Right lobe of liver (tissue), 6 donors: ENCODE measurements around the gene CPED1. TPM values are rescaled to one million over a fixed set of nuclear protein-coding genes. Genes with fewer than 3 reads are reported as not detected.

ENCODE experiments used
- ATAC-seq, 4 donors: fragments of 200-7000 bp; cut with Tn5 transposase; one replicate each; pipeline ENCODE4 v1.9.1; 2020; ENCODE audit warnings: mild to moderate bottlenecking in 4 of 4, moderate library complexity in 4 of 4
- DNase-seq, 3 donors: peaks; one replicate each; pipeline ENCODE4 v3.0.0-alpha.2; 2020
- H3K27ac ChIP-seq, 3 donors: fragments of 200-600 bp; one replicate each; pipeline ENCODE4 v1.8.0; 2022
- H3K27me3 ChIP-seq, 2 donors: fragments of 200-600 bp; one replicate each; pipeline ENCODE4 v1.8.0; 2022
- H3K36me3 ChIP-seq, 4 donors: fragments of 200-600 bp; sonication (generic) in 1 of 4; one replicate each; pipeline versions ENCODE4 v1.5.1 to v1.8.0; 2017 to 2022; ENCODE audit warnings: control low read depth in 1 of 4
- H3K4me1 ChIP-seq, 4 donors: fragments of 200-600 bp; sonication (generic) in 1 of 4; one replicate each; pipeline versions ENCODE4 v1.5.1 to v1.8.0; 2017 to 2022; ENCODE audit warnings: control low read depth in 1 of 4
- H3K4me3 ChIP-seq, 3 donors: fragments of 200-600 bp; one replicate each; pipeline ENCODE4 v1.8.0; 2022
- H3K9me3 ChIP-seq, 4 donors: fragments of 200-600 bp; sonication (generic) in 1 of 4; one replicate each; pipeline versions ENCODE4 v1.5.1 to v1.8.0; 2017 to 2022; ENCODE audit warnings: control low read depth in 1 of 4
- CTCF ChIP-seq, 4 donors: fragments of 200-600 bp in 3 of 4; fragments of 450-650 bp in 1 of 4; IDR thresholded peaks; one replicate each; pipeline versions ENCODE4 v1.5.1 to v1.8.0; 2016 to 2022; ENCODE audit warnings: antibody characterized with exemption in 4 of 4, mild to moderate bottlenecking in 2 of 4
- POLR2A ChIP-seq: fragments of 450-650 bp; IDR thresholded peaks from one replicate; pipeline ENCODE4 v1.6.1; 2017; ENCODE audit warnings: antibody characterized with exemption, mild to moderate bottlenecking
- WGBS: methylation state at CpG from one replicate; pipeline ENCODE4 v1.1.6; 2018; ENCODE audit warnings: low coverage, low lambda C conversion rate; ENCODE audit not compliant: insufficient coverage; ENCODE audit errors: missing lambda C conversion rate; 5-methylcytosine and 5-hydroxymethylcytosine counted together
- intact Hi-C, 2 donors: fragments of 100-400 bp; cut with DNase I; formaldehyde crosslinking; loops; one replicate each; pipeline versions ENCODE4 v1.11.2 to v1.14.1; 2022
- total RNA-seq, 6 experiments: library from RNA; depleted of rRNA in 2 of 6; stranded (reverse); fragments of >200 nt in 2 of 6; fragmentation: NEBNext Ultra II Directional in 3 of 6; extraction: Animal tissue kit (Norgen Biotek cat#: 25700) in 3 of 6; gene quantifications; one replicate each; pipeline versions ENCODE4 v1.1.0 to v1.2.4, GENCODE V29; 2016 to 2023
- donor health status: DM: no; HTN: yes; CAD: no.
- donor health status: DM: no; HTN: no; CAD: no.
- donor health status: DM: no; HTN: no; CAD: no.
- donor health status: DM: no; HTN: yes; CAD: no.
- donor health status: DM: no; HTN: yes; CAD: no.

CPED1 gene
- total RNA-seq, 6 experiments from 2014 or later: 24.3 to 45.8 (median 34.9) TPM

GRCh38 chr7:121017586-121017985 is 29.1 kb downstream of the CPED1 start:
- Histone ChIP-seq H3K4me3 (no peak overlapping the region), H3K27ac (no peak overlapping the region), H3K36me3 (no peaks in the 10 kb centered on the region), H3K4me1 (peaks cover 0 to 13% (median 5%) of the 10 kb centered on the region in 4 donors), H3K9me3 (no peaks in the 10 kb centered on the region), H3K27me3 (no peaks in the 10 kb centered on the region)
- WGBS: 86% methylated on average over 1 of the region's 1 CpG
- TF ChIP-seq CTCF (IDR thresholded peaks at IDR 0.05) (no peak), POLR2A (no peak)
- intact Hi-C loops: no loop called here
- DNase-seq (no peak), ATAC-seq (no peak)

- ATAC-seq: peak in 3 of 4 donors; percentile 25 to 41 (median 38)
Observed at GRCh38 chr7:121019018-121019417, 30.5 kb downstream of the CPED1 start.

DNA sequence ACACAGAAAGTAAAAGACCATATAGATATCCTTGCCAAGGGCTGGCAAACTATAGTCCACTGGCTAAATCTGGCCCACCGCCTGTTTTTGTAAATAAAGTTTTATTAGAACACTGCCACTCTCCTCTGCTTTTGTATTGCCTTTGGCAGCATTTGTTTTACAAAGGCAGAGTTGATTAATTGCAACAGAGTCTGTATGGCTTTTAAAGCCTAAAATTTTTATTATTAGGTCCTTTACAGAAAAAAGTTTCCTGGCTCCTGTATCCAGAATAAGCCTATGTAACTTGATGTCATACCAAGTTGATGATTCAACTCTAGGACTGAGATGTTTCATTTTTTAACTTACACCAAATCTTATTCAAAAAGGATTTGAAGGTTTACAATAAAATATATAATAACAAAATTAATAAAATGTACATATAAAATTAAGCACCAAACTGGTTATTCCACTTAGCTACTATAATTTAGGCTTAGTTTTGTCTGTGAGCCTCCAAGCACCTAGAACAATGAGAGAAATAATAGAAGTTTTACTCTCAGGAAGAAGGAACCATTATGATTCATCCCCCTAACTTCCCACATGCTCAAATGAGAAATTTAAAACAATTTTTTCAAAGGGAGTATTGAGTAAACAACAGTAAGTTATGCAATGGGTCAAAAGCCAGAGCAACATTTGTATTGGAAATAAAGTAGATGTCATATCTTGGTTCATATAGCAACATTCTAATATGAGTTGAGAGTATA is 31.9 kb downstream of the CPED1 start:
- no peak overlapping the region for H3K4me3 ChIP-seq
- TF ChIP-seq POLR2A (no peak), CTCF (IDR thresholded peaks at IDR 0.05) (no peak)
- H3K4me1 ChIP-seq: peaks cover 0 to 36% (median 5%) of the 10 kb centered on the region in 4 donors
- DNase-seq (no peak), ATAC-seq (peak; percentile 52 to 69 (median 60))
- H3K27me3 ChIP-seq: no peaks in the 10 kb centered on the region
- intact Hi-C loops: no loop called here
- H3K36me3 ChIP-seq: no peaks in the 10 kb centered on the region
- no peaks in the 10 kb centered on the region for H3K9me3 ChIP-seq
- peak overlapping the region; percentile 7 to 54 (median 41) for H3K27ac ChIP-seq
- 100% methylated on average over 1 of the region's 1 CpG for WGBS

More at GRCh38 chr7:121019018-121019417, 30.5 kb downstream of the CPED1 start:
- Histone ChIP-seq H3K4me3 (no peak overlapping the region), H3K4me1 (peaks cover 0 to 25% (median 5%) of the 10 kb centered on the region in 4 donors), H3K36me3 (no peaks in the 10 kb centered on the region), H3K27me3 (no peaks in the 10 kb centered on the region), H3K9me3 (no peaks in the 10 kb centered on the region), H3K27ac (peak overlapping the region in 1 of 3 donors; percentile 7)
- no peak for TF ChIP-seq CTCF (IDR thresholded peaks at IDR 0.05)
- DNase-seq: no peak
- intact Hi-C loops: no loop called here
- WGBS: 68% methylated on average over 2 of the region's 2 CpGs

- H3K4me1 ChIP-seq: peaks cover 0 to 36% (median 5%) of the 10 kb centered on the region in 4 donors
Observed at GRCh38 chr7:121020989-121021969, 32.8 kb downstream of the CPED1 start.

More at GRCh38 chr7:121020989-121021969, 32.8 kb downstream of the CPED1 start:
- TF ChIP-seq CTCF (IDR thresholded peaks at IDR 0.05) (no peak), POLR2A (no peak)
- intact Hi-C loops: no loop called here
- H3K36me3 ChIP-seq: no peaks in the 10 kb centered on the region
- WGBS: 58% methylated on average over 5 of the region's 5 CpGs
- peak overlapping the region; percentile 7 to 54 (median 41) for H3K27ac ChIP-seq
- DNase-seq: no peak
- peak; percentile 5 to 45 (median 14) for ATAC-seq
- H3K9me3 ChIP-seq: no peaks in the 10 kb centered on the region
- no peaks in the 10 kb centered on the region for H3K27me3 ChIP-seq
- no peak overlapping the region for H3K4me3 ChIP-seq
